ENCODE data around the gene CHERP.

DNA sequence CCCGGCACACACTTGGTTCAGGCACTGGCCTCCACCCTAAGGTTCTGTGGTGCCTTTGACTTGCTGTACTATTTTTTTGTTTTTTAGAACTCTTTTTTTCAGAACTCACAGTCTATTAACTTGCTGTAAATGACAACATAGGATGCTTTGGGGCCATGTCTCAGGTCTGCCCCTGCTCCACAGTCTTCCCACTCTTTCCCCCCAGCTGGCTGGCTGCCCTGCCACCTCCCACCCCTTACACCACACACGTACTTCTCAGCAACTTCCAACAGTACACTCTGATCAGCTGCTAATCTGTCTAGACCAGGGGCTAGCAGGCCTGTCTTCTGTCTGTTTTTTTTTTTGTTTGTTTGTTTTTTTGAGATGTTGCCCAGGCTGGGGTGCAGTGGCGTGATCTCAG lies 38.0 kb downstream of the CHERP start:
- TF ChIP-seq EZH2 (IDR thresholded peaks at IDR 0.05) (no peak), POLR2AphosphoS5 (IDR thresholded peaks at IDR 0.05; ENCODE audit: borderline replicate concordance, low read depth, low read length) (no peak)
